ENCODE data around the gene MIDN. TPM values are rescaled to one million over a fixed set of nuclear protein-coding genes. Genes with fewer than 3 reads are reported as not detected.
A peak's percentile ranks its signal among the peaks of the same experiment; 100 is the strongest.

MIDN gene
- total RNA-seq, 1 donor from 2014 or later, result 68.3 TPM

DNA sequence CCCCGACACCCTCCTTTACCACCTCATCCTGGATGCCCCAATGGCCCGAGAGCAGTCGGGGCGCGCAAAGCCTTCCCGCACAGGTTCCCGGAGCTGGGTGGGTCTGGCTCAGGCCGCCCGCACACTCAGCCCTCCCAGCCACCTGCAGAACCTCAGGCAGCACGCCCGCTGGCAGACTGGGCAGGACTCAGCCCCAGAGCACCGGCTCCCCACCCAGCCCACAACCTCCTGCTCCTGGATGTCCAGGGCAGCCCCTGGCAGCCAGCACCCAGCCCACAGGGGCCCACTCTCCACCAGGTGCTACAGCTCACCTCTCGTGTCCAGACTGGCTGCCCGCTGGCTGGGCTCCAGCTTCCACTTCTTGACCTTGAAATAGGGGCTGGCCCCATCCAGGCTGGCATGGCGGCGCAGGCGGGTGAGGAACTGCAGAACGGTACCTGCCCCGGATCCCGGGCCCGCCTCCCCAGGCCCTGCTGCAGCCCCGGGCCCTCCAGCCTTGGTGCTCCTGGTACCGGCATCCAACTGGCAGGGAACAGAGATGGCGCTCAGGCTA is 15.2 kb upstream of the MIDN start:
- no peaks in the 10 kb centered on the region for H3K9me3 Mint-ChIP-seq (ENCODE audit: low read depth)
- H3K27me3 Mint-ChIP-seq (ENCODE audit: low read depth), result no peaks in the 10 kb centered on the region
- no peak for DNase-seq (ENCODE audit: low spot score)
- peaks cover 3% of the 10 kb centered on the region for H3K36me3 Mint-ChIP-seq (ENCODE audit: low read depth)
- TF ChIP-seq, protein P1, sequence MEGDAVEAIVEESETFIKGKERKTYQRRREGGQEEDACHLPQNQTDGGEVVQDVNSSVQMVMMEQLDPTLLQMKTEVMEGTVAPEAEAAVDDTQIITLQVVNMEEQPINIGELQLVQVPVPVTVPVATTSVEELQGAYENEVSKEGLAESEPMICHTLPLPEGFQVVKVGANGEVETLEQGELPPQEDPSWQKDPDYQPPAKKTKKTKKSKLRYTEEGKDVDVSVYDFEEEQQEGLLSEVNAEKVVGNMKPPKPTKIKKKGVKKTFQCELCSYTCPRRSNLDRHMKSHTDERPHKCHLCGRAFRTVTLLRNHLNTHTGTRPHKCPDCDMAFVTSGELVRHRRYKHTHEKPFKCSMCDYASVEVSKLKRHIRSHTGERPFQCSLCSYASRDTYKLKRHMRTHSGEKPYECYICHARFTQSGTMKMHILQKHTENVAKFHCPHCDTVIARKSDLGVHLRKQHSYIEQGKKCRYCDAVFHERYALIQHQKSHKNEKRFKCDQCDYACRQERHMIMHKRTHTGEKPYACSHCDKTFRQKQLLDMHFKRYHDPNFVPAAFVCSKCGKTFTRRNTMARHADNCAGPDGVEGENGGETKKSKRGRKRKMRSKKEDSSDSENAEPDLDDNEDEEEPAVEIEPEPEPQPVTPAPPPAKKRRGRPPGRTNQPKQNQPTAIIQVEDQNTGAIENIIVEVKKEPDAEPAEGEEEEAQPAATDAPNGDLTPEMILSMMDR (IDR thresholded peaks at IDR 0.05), result no peak
- H3K4me1 Mint-ChIP-seq (ENCODE audit: low read depth), result peaks cover 8% of the 10 kb centered on the region
- no peak overlapping the region for H3K4me3 Mint-ChIP-seq (ENCODE audit: unreplicated experiment)
- H3K27ac Mint-ChIP-seq (ENCODE audit: unreplicated experiment), result no peak overlapping the region

DNA sequence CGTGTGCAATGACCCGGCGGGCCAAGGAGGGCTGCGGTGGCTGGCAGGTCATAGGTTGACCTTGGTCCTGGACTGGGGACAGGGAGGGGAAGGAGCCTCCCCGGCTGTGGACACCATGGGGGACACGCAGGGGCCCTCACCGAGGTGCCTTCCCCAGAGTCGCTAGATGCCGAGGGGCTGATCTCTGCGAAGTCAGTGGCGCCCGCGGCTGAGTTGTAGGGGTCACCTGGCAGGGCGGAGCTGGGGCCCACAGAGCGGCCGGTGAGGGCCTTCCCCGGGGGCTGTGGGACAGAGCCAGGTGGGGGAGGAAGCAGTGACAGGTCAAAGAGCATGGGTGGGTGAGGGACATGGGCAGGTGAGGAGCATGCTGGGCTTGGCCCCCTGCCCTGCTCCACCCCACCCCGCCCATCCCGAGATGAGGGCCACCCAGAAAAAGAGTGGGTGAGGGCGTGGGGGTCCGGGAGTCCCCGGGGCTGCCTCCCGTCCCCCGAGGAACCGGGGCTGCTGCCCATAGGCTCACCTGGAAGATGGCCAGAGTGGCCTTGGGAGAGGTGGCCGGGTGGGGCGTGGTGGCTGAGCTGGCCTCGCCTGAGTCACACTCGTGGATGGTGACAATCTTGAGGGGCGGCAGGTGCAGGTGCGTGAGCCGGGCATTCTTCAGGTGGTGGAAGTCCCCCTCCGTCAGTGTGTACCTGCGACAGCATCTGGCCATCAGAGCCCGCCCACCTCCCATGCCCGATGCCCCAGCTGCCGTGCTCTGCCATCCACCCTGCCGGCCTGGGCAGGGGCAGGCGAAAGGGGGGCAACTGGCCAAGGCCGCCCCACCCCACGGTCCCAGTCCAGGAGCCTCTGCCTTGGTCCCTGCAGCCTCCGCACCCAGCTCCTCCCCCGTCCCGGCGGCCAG is 14.1 kb upstream of the MIDN start:
- H3K9me3 Mint-ChIP-seq (ENCODE audit: low read depth), result no peaks in the 10 kb centered on the region
- peaks cover 15% of the 10 kb centered on the region for H3K4me1 Mint-ChIP-seq (ENCODE audit: low read depth)
- peaks cover 3% of the 10 kb centered on the region for H3K36me3 Mint-ChIP-seq (ENCODE audit: low read depth)
- DNase-seq (ENCODE audit: low spot score), result no peak
- no peak overlapping the region for H3K4me3 Mint-ChIP-seq (ENCODE audit: unreplicated experiment)
- no peak overlapping the region for H3K27ac Mint-ChIP-seq (ENCODE audit: unreplicated experiment)
- TF ChIP-seq, protein P1 (IDR thresholded peaks at IDR 0.05), result no peak
- H3K27me3 Mint-ChIP-seq (ENCODE audit: low read depth), result no peaks in the 10 kb centered on the region

DNA sequence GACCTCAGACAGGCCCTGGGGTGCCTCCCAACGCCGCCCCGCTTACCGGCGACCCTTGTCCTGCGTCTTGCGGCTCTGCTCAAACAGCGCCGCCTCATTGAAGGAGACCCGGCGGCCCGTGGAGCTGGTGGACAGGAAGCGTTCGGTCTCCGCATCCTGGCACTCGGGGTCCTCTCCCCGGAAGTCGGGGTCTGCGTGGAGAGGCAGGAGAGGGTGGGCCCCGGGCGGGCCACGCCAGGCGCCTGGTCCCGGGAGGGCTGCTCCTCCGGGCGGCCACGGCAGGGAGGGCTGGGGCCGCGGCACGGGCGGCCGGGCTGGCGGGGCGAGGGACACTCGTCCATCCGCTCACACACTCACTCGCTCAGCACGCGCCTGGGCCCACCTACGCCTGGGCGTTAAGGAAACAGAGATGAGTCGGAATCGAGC is 13.4 kb upstream of the MIDN start:
- H3K27ac Mint-ChIP-seq (ENCODE audit: unreplicated experiment), result no peak overlapping the region
- peaks cover 15% of the 10 kb centered on the region for H3K4me1 Mint-ChIP-seq (ENCODE audit: low read depth)
- peaks cover 3% of the 10 kb centered on the region for H3K36me3 Mint-ChIP-seq (ENCODE audit: low read depth)
- no peak for DNase-seq (ENCODE audit: low spot score)
- no peaks in the 10 kb centered on the region for H3K27me3 Mint-ChIP-seq (ENCODE audit: low read depth)
- H3K4me3 Mint-ChIP-seq (ENCODE audit: unreplicated experiment), result no peak overlapping the region
- no peaks in the 10 kb centered on the region for H3K9me3 Mint-ChIP-seq (ENCODE audit: low read depth)
- TF ChIP-seq, protein P1 (IDR thresholded peaks at IDR 0.05), result no peak

DNA sequence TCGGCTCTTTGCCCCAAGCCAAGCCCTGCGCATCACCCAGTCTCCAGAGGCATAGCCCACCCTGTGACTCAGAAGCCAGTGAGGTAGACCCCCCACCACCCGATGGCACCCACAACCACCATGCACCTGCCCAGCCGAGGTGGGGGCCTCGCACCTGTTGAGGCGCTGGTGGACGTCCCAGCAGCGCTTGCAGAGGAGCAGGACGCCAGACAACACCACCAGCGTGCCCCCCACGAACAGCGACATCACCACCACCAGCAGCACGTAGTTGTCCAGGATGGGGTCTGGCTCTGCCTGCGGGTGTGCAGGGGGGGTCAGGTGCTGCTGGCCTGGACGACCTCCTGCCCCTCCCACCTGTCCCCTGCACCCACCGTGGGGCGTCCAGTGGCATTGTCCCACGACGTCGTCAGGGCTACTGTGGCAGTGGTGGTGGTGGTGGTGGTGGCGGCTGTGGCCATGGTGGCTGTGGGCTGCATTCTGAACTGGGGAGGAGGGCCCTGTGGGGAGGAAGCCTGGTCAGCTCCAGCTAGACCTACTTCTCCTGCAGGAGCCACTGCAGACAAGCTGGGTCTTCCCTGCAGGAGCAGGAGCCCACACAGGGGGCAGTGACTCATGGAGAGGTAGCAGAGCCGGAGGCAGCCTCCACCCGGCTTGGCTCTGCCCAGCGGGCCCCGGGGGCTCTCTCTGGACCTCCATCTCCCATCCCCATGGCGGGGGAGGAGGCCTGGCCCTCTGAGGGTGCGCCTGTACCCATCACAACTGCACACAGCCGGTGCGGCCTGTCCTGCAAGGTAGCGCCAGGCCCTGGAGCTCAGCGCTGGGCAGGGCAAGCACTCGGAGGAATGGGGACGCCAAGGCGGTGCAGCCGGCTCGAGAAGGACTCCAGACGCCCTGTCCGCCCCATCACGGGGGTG is 12.5 kb upstream of the MIDN start:
- no peak for DNase-seq (ENCODE audit: low spot score)
- Mint-ChIP-seq H3K4me1 (ENCODE audit: low read depth) (peaks cover 17% of the 10 kb centered on the region), H3K27ac (ENCODE audit: unreplicated experiment) (no peak overlapping the region), H3K36me3 (ENCODE audit: low read depth) (peaks cover 3% of the 10 kb centered on the region), H3K4me3 (ENCODE audit: unreplicated experiment) (peak overlapping the region; percentile 46), H3K27me3 (ENCODE audit: low read depth) (no peaks in the 10 kb centered on the region), H3K9me3 (ENCODE audit: low read depth) (no peaks in the 10 kb centered on the region)
- TF ChIP-seq, protein P1 (IDR thresholded peaks at IDR 0.05), result no peak

DNA sequence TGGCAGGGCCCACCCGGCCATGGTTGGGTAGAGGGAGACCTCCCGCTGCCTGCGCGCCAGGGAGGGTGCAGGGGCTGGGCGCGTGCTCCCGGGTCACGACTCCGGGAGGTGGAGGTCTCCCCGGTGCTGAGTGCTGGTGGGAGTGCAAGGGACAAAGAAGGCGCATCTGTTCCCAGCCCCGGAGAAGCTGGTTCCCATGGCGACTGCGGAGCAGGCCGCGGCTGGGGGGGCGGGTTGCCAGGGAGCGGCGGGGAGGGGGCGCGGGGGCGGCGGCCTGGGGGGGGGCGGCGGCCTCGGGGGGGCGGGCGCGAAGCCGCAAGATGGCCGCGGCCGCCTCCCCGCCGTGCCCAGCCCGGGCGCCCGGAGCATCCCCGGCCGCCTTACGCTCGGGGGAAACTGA is 11.8 kb upstream of the MIDN start:
- Mint-ChIP-seq H3K27me3 (ENCODE audit: low read depth) (no peaks in the 10 kb centered on the region), H3K36me3 (ENCODE audit: low read depth) (peaks cover 2% of the 10 kb centered on the region), H3K9me3 (ENCODE audit: low read depth) (no peaks in the 10 kb centered on the region), H3K4me3 (ENCODE audit: unreplicated experiment) (peak overlapping the region; percentile 46), H3K27ac (ENCODE audit: unreplicated experiment) (no peak overlapping the region), H3K4me1 (ENCODE audit: low read depth) (peaks cover 23% of the 10 kb centered on the region)
- TF ChIP-seq, protein P1 (IDR thresholded peaks at IDR 0.05), result no peak
- no peak for DNase-seq (ENCODE audit: low spot score)
